K562 (cell line): Measurements from ENCODE around the gene ZNF80. TPM values are rescaled to one million over a fixed set of nuclear protein-coding genes. Genes with fewer than 3 reads are reported as not detected.

Experiments used
- CTCFL ChIP-seq: IDR thresholded peaks from 2 replicates; pipeline ENCODE4 v1.6.1; 2011; ENCODE audit warnings: borderline replicate concordance, low read depth, mild to moderate bottlenecking, moderate library complexity, low read length; ENCODE audit not compliant: insufficient read depth, poor library complexity, severe bottlenecking
- CUX1 ChIP-seq: fragments of 200-800 bp; sonication (Bioruptor generic); IDR thresholded peaks from 2 replicates; pipeline ENCODE4 v1.6.1; 2016; ENCODE audit warnings: missing genetic modification characterization, missing compliant biosample characterization
- DACH1 ChIP-seq: fragments of 450-650 bp; IDR thresholded peaks from 2 replicates; pipeline ENCODE4 v1.6.1; 2018; ENCODE audit not compliant: partially characterized antibody
- HLTF ChIP-seq: fragments of 450-650 bp; IDR thresholded peaks from 2 replicates; pipeline ENCODE4 v1.6.1; 2016
- HMG20B ChIP-seq: fragments of 250-450 bp; sonication (Bioruptor Pico); IDR thresholded peaks from 2 replicates; pipeline ENCODE4 v1.5.0; 2021; ENCODE audit warnings: mild to moderate bottlenecking
- ZNF589 ChIP-seq: fragments of 200-800 bp; sonication (Bioruptor generic); IDR thresholded peaks from 2 replicates; pipeline ENCODE4 v1.6.1; 2016; ENCODE audit warnings: low read depth, missing genetic modification characterization, missing compliant biosample characterization
- polyA plus RNA-seq, 8 experiments: library from polyadenylated mRNA; depleted of rRNA in 4 of 8; stranded (reverse) in 5 of 8; unstranded in 3 of 8; fragments of >200 nt; fragmentation: Nextera tagmentation in 2 of 8; fragmentation: Illumina TruSeq in 1 of 8; extraction: Ambion mirVana in 2 of 8; extraction: Trizol in 1 of 8; gene quantifications; 2 replicates each; pipeline versions ENCODE4 v1.2.1 to v1.2.3, GENCODE V29; 2011 to 2014; ENCODE audit warnings: inconsistent platforms in 1 of 8, missing spikeins in 1 of 8
- total RNA-seq, 7 experiments: library from RNA; depleted of rRNA in 6 of 7; stranded (reverse); fragments of >200 nt in 6 of 7; fragmentation: Illumina TruSeq in 2 of 7; extraction: Trizol in 2 of 7; gene quantifications; 2 replicates each; pipeline versions ENCODE4 v1.2.1 to v1.2.3, GENCODE V29; 2011 to 2021; ENCODE audit warnings: low replicate concordance in 1 of 7

ZNF80 gene
- total and polyA plus RNA-seq, 9 of the 15 experiments (the other 6 are each of a cell fraction or from before 2014, with no cell fraction given) = 0.01 to 0.07 (median 0.04) TPM; not detected in 3

- no peak for TF ChIP-seq CTCFL
- TF ChIP-seq HLTF = no peak
- TF ChIP-seq HMG20B (CRISPR knock-in tag) = no peak
- no peak for TF ChIP-seq DACH1
- TF ChIP-seq ZNF589 = no peak
- no peak for TF ChIP-seq CUX1 (CRISPR knock-in tag)
Measured at GRCh38 chr3:114213292-114213626, 24.1 kb downstream of the ZNF80 start (continued).
